KBM-7 (cell line): ENCODE measurements around the gene RMI2.
A peak's percentile ranks its signal among the peaks of the same experiment; 100 is the strongest.
"Not testable (repeated sequence)": the region's sequence is repeated elsewhere in the genome, so short reads cannot be mapped to it uniquely, and the experiment has no call there.

ENCODE experiments used
- DNase-seq: peaks from one replicate; pipeline ENCODE4 v3.0.0-alpha.2; 2015
- in situ Hi-C: fragments of 300-500 bp; cut with MboI; formaldehyde crosslinking; loops from 2 replicates; pipeline ENCODE4 v1.14.3; 2020; ENCODE audit warnings: low sequenced_read_pairs, low pct_unique_long_range_greater_than_20kb, mixed read lengths

Gene RMI2

GRCh38 chr16:11345040-11345862 lies at the start of gene RMI2:
TSS of gene RMI2 (plus strand) at chr16:11345459. CDS start at chr16:11345472, 13 bp downstream.
- DNase-seq, result peak; percentile 96
- in situ Hi-C loops, result no loop called here

GRCh38 chr16:11295672-11296071 lies 49.6 kb upstream of the RMI2 start:
- in situ Hi-C loops, result no loop called here

GRCh38 chr16:11296351-11296705 lies 48.9 kb upstream of the RMI2 start:
- no peak for DNase-seq
- in situ Hi-C loops, result no loop called here

More at GRCh38 chr16:11295672-11296071, 49.6 kb upstream of the RMI2 start:
- DNase-seq, result no peak

- in situ Hi-C loops, result no loop called here
- DNase-seq, result no peak
These were observed 48.4 kb upstream of the RMI2 start for GRCh38 chr16:11296706-11297491.

- peak; percentile 80 for DNase-seq
- in situ Hi-C loops, result no loop called here
These were observed 47.6 kb upstream of the RMI2 start for GRCh38 chr16:11297492-11298142.

- in situ Hi-C loops, result no loop called here
- no peak for DNase-seq
These were observed 46.9 kb upstream of the RMI2 start for GRCh38 chr16:11298143-11298900.

GRCh38 chr16:11298950-11299547 lies 46.2 kb upstream of the RMI2 start:
- in situ Hi-C loops, result not testable (repeated sequence)

GRCh38 chr16:11299865-11300559 lies 45.2 kb upstream of the RMI2 start:
- in situ Hi-C loops, result no loop called here
- no peak for DNase-seq

More at GRCh38 chr16:11298950-11299547, 46.2 kb upstream of the RMI2 start:
- peak; percentile 41 for DNase-seq

- in situ Hi-C loops, result no loop called here
- no peak for DNase-seq
These were observed 44.7 kb upstream of the RMI2 start for GRCh38 chr16:11300560-11300892.

GRCh38 chr16:11301645-11302501 lies 43.4 kb upstream of the RMI2 start:
- DNase-seq, result no peak
- in situ Hi-C loops, result no loop called here

GRCh38 chr16:11302977-11303376 lies 42.3 kb upstream of the RMI2 start:
- DNase-seq, result no peak
- in situ Hi-C loops, result no loop called here

- DNase-seq, result no peak
- in situ Hi-C loops, result no loop called here
These were observed 41.7 kb upstream of the RMI2 start for GRCh38 chr16:11303405-11304138.

- in situ Hi-C loops, result no loop called here
- DNase-seq, result no peak
These were observed 38.9 kb upstream of the RMI2 start for GRCh38 chr16:11306381-11306780.

- peak; percentile 55 for DNase-seq
- in situ Hi-C loops, result no loop called here
These were observed 38.1 kb upstream of the RMI2 start for GRCh38 chr16:11306997-11307638.

GRCh38 chr16:11307639-11308492 lies 37.4 kb upstream of the RMI2 start:
- no peak for DNase-seq
- in situ Hi-C loops, result no loop called here
